ENCODE results near the gene NPTX1.

NPTX1 gene

DNA sequence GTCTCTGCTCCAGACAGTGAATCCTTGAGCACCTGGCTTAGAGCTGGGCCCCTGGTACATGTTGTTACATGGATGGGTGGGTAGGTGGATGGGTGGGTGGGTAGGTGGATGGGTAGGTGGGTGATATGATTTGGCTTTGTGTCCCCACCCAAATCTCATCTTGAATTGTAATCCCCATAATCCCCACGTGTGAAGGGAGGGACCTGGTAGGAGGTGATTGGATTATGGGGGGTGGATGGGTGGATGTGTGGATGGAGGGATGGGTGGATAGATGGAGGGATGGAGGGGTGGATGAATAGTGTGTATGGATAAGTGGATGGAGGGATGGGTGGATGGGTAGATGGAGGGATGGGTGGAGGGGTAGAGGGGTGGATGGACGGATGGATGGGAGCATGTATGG is 26.6 kb upstream of the NPTX1 start:
- no peaks in the 10 kb centered on the region for H3K4me1 ChIP-seq (ENCODE audit: control insufficient read depth, low read length)
- H4K20me1 ChIP-seq (ENCODE audit: control insufficient read depth, insufficient read depth, low read depth, low read length), result no peaks in the 10 kb centered on the region
- H3K9me2 ChIP-seq (replicated peaks; ENCODE audit: control insufficient read depth, low read length), result no peaks in the 10 kb centered on the region
- H3K4me2 ChIP-seq (ENCODE audit: low read length), result no peak overlapping the region
- H3K79me2 ChIP-seq (ENCODE audit: control insufficient read depth, low read length), result no peaks in the 10 kb centered on the region
- H3K36me3 ChIP-seq (ENCODE audit: control insufficient read depth, low read length), result no peaks in the 10 kb centered on the region
- no peaks in the 10 kb centered on the region for H3K27me3 ChIP-seq (ENCODE audit: control insufficient read depth, low read length)
- H3F3A ChIP-seq (ENCODE audit: control insufficient read depth, insufficient read depth), result no peaks in the 10 kb centered on the region
- TF ChIP-seq, protein P1, sequence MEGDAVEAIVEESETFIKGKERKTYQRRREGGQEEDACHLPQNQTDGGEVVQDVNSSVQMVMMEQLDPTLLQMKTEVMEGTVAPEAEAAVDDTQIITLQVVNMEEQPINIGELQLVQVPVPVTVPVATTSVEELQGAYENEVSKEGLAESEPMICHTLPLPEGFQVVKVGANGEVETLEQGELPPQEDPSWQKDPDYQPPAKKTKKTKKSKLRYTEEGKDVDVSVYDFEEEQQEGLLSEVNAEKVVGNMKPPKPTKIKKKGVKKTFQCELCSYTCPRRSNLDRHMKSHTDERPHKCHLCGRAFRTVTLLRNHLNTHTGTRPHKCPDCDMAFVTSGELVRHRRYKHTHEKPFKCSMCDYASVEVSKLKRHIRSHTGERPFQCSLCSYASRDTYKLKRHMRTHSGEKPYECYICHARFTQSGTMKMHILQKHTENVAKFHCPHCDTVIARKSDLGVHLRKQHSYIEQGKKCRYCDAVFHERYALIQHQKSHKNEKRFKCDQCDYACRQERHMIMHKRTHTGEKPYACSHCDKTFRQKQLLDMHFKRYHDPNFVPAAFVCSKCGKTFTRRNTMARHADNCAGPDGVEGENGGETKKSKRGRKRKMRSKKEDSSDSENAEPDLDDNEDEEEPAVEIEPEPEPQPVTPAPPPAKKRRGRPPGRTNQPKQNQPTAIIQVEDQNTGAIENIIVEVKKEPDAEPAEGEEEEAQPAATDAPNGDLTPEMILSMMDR (IDR thresholded peaks at IDR 0.05; ENCODE audit: low read depth, low read length, poor library complexity, severe bottlenecking), result no peak
- no peak for TF ChIP-seq EZH2phosphoT487 (IDR thresholded peaks at IDR 0.05; ENCODE audit: borderline replicate concordance, low read length)
- no peak overlapping the region for H3K27ac ChIP-seq (ENCODE audit: low read depth, low read length)
- no peaks in the 10 kb centered on the region for H3K9me3 ChIP-seq (ENCODE audit: control insufficient read depth, insufficient read depth, low read length)
- H3K4me3 ChIP-seq (ENCODE audit: low read length), result no peak overlapping the region

DNA sequence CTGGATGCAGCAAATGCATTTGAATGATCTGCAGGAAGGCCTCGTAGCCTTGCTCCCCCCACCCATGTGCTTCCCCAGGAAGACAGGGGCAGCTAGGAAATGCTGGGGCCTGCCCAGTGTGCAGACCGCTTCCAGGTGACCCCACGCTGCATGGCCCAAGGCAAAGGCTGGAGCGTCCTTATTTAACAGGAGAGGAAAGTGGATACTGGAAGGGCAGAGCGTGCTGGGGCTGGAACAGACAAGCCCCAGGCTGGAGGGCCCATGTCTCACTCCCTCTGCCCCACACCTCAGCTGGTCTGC is 26.1 kb upstream of the NPTX1 start:
- H3K27ac ChIP-seq (ENCODE audit: low read depth, low read length), result no peak overlapping the region
- H3K79me2 ChIP-seq (ENCODE audit: control insufficient read depth, low read length), result no peaks in the 10 kb centered on the region
- no peak overlapping the region for H3K4me3 ChIP-seq (ENCODE audit: low read length)
- no peaks in the 10 kb centered on the region for H3K9me3 ChIP-seq (ENCODE audit: control insufficient read depth, insufficient read depth, low read length)
- H3K36me3 ChIP-seq (ENCODE audit: control insufficient read depth, low read length), result no peaks in the 10 kb centered on the region
- no peak overlapping the region for H3K4me2 ChIP-seq (ENCODE audit: low read length)
- no peaks in the 10 kb centered on the region for H3F3A ChIP-seq (ENCODE audit: control insufficient read depth, insufficient read depth)
- TF ChIP-seq EZH2phosphoT487 (IDR thresholded peaks at IDR 0.05; ENCODE audit: borderline replicate concordance, low read length), result no peak
- TF ChIP-seq, protein P1 (IDR thresholded peaks at IDR 0.05; ENCODE audit: low read depth, low read length, poor library complexity, severe bottlenecking), result no peak
- H4K20me1 ChIP-seq (ENCODE audit: control insufficient read depth, insufficient read depth, low read depth, low read length), result no peaks in the 10 kb centered on the region
- H3K4me1 ChIP-seq (ENCODE audit: control insufficient read depth, low read length), result no peaks in the 10 kb centered on the region
- no peaks in the 10 kb centered on the region for H3K9me2 ChIP-seq (replicated peaks; ENCODE audit: control insufficient read depth, low read length)
- H3K27me3 ChIP-seq (ENCODE audit: control insufficient read depth, low read length), result no peaks in the 10 kb centered on the region

DNA sequence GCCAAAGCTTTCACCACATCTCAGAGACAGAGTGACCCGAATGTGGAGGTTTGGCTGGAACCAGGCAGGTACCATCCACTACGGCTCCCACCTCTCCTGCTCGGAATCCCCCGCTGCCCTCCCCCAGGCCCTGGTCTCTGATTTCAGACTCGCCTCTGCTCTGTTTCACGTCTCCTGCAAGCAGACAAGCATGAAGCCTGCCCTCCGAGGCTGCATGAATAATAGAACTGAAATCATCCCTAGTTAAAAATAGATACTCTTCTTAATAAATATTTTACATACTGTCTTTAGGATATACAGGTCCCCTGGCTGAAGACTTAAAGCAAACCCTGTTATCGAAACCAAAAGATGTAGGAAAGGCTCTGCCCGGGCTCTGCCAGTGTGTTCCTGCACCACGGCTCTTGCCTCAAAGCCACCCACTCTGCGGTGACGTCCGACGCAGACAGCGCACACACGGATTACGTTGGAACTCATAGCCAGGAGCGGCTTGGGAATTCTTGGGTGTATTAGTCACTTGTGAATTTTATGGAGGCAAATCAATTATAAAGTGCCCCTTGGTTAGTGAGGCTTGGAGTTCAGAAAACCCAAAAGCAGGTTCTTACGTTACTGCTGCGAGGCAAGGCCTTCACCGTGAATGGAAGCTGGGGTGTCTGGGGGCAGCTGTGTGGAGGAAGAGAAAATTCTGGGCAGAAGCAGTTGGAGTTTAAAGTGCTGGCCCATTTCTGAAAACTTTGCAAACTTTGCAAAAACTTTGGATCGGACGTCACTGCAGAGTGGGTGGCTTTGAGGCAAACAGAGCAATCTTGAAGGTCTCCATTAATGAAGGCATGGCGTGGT is 25.6 kb upstream of the NPTX1 start:
- Histone ChIP-seq H3K27ac (ENCODE audit: low read depth, low read length) (no peak overlapping the region), H3K79me2 (ENCODE audit: control insufficient read depth, low read length) (no peaks in the 10 kb centered on the region), H3F3A (ENCODE audit: control insufficient read depth, insufficient read depth) (no peaks in the 10 kb centered on the region), H3K9me3 (ENCODE audit: control insufficient read depth, insufficient read depth, low read length) (no peaks in the 10 kb centered on the region), H4K20me1 (ENCODE audit: control insufficient read depth, insufficient read depth, low read depth, low read length) (no peaks in the 10 kb centered on the region), H3K4me3 (ENCODE audit: low read length) (no peak overlapping the region), H3K4me1 (ENCODE audit: control insufficient read depth, low read length) (no peaks in the 10 kb centered on the region), H3K9me2 (replicated peaks; ENCODE audit: control insufficient read depth, low read length) (no peaks in the 10 kb centered on the region), H3K27me3 (ENCODE audit: control insufficient read depth, low read length) (no peaks in the 10 kb centered on the region), H3K36me3 (ENCODE audit: control insufficient read depth, low read length) (no peaks in the 10 kb centered on the region), H3K4me2 (ENCODE audit: low read length) (no peak overlapping the region)
- no peak for TF ChIP-seq EZH2phosphoT487 (IDR thresholded peaks at IDR 0.05; ENCODE audit: borderline replicate concordance, low read length)

DNA sequence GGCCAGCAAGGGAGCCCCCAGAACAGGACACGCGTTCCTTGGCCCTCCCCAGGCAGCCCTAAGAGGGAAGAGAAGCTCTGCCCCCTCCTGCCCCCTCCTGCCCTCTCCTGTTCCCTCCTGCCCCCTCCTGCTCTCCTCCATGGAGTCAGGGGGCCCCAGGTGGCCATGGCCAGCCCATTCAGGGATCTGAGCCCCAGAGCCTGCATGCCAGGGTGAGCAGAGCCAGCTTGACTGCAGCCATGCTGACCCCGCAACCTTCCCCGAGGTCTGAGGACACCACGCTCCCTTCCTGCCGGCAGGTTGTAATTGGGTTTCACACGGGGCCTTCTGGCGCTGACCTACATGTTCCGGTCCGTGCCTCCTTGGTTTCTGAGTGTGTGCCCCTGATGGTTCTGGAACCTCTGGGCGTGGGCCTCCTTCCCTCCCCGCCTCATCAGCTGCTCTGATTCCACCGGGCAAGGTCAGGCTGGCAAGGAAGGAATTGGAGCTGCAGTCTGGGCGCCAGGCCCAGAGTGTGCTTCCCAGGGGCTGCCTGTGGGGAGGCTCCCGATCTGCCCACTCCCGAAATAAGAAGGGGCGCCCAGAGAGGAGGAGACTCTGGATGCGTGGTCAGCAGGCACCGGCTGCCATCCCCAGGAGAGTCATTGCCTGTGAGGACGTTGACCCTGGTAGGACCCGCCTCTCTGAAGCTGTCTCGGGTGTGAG is 23.7 kb upstream of the NPTX1 start:
- TF ChIP-seq, protein P1 (IDR thresholded peaks at IDR 0.05; ENCODE audit: low read depth, low read length, poor library complexity, severe bottlenecking), result no peak
- TF ChIP-seq EZH2phosphoT487 (IDR thresholded peaks at IDR 0.05; ENCODE audit: borderline replicate concordance, low read length), result no peak
- no peak overlapping the region for H3K4me2 ChIP-seq (ENCODE audit: low read length)
- H3K9me2 ChIP-seq (replicated peaks; ENCODE audit: control insufficient read depth, low read length), result no peaks in the 10 kb centered on the region
- no peaks in the 10 kb centered on the region for H3F3A ChIP-seq (ENCODE audit: control insufficient read depth, insufficient read depth)
- no peak overlapping the region for H3K27ac ChIP-seq (ENCODE audit: low read depth, low read length)
- H4K20me1 ChIP-seq (ENCODE audit: control insufficient read depth, insufficient read depth, low read depth, low read length), result no peaks in the 10 kb centered on the region
- no peaks in the 10 kb centered on the region for H3K79me2 ChIP-seq (ENCODE audit: control insufficient read depth, low read length)
- no peaks in the 10 kb centered on the region for H3K36me3 ChIP-seq (ENCODE audit: control insufficient read depth, low read length)
- H3K27me3 ChIP-seq (ENCODE audit: control insufficient read depth, low read length), result no peaks in the 10 kb centered on the region
- H3K9me3 ChIP-seq (ENCODE audit: control insufficient read depth, insufficient read depth, low read length), result no peaks in the 10 kb centered on the region
- H3K4me1 ChIP-seq (ENCODE audit: control insufficient read depth, low read length), result no peaks in the 10 kb centered on the region
- no peak overlapping the region for H3K4me3 ChIP-seq (ENCODE audit: low read length)

All from DOHH2 (cell line).